Measurements from ENCODE around the gene SYS1. TPM values are rescaled to one million over a fixed set of nuclear protein-coding genes. Genes with fewer than 3 reads are reported as not detected.
A peak's percentile ranks its signal among the peaks of the same experiment; 100 is the strongest.

SYS1 gene
- total RNA-seq, 1 experiment from 2014 or later: 20.5 TPM

DNA sequence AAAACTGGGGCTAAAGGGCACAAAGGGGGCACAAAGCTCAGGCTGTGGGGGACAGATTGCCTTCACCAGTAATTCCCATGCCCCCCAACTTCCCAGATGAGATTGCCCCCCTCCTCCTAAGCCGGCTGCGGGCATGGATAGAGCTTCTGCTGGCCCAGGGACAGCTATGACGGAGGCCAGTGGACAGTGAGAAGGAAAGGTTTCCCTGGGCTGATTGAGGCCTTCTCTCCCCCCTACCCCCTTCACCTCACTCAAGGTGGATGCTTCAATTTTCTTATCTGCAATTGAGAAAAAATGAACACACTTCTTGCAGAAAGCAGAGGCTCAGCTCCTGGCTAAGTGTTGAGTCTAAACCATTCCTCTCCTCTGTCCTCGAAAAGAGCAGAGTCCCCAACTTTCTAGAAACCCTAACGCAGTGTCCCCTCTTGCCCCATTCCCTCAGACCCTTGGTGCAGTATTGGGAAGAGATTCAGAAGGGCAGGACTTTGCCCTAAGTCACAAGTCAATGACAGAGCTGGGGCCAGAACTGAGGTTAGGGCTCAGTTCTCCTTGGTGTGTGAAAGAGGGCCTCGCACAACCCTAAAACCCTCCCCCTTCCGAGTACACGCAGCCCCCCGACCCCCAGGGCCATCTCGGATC lies 15.5 kb upstream of the SYS1 start:
- BruUV-seq (replicated peaks): TSS peak; percentile 55
- peak overlapping the region; percentile 91 for H3K4me2 ChIP-seq (ENCODE audit: low read length)
- ChIA-PET POLR2A (interaction anchor here (1.2 to 4.7 kb wide), 6 partner anchors 8 to 60 kb away, joined by 4 to 55 read pairs (median 16); partner anchors contain the start of gene SYS1), RAD21 (ENCODE audit: low non-redundant PET in 1 of 2, low total read pairs in 2 of 2, uncharacterized antibody in 2 of 2, unreplicated experiment in 2 of 2) (interaction anchor here in 1 of 2 experiments (1.2 kb wide), 1 partner anchor 10 kb away, joined by 3 read pairs; no protein-coding TSS in a partner anchor), CTCF (interaction anchor here (1.8 kb wide), 1 partner anchor 16 kb away, joined by 7 read pairs; the partner anchor contains the start of gene SYS1)
- peaks cover 53 to 62% of the 10 kb centered on the region in 2 experiments for H3K4me1 ChIP-seq (ENCODE audit: control insufficient read depth in 1 of 2, insufficient read depth in 2 of 2, low read length in 2 of 2)
- peaks cover 57% of the 10 kb centered on the region for H3K79me2 ChIP-seq (ENCODE audit: insufficient read depth, low read length)
- H3K9ac ChIP-seq (ENCODE audit: low read length): peak overlapping the region; percentile 80
- no peaks in the 10 kb centered on the region for H3K9me3 ChIP-seq (ENCODE audit: control insufficient read depth in 1 of 2, insufficient read depth in 1 of 2, low read depth in 1 of 2, low read length in 2 of 2)
- ATAC-seq: no peak; the same call in 1 of the 2 replicates
- no peaks in the 10 kb centered on the region for H3K27me3 ChIP-seq (ENCODE audit: insufficient read depth, low read length)
- intact Hi-C loops (cut with micrococcal nuclease): no loop called here
- DNase-seq (ENCODE audit: low read depth, low spot score): no peak
- TF ChIP-seq ZNF274 (IDR thresholded peaks at IDR 0.05; ENCODE audit: low read depth, low read length) (no peak), CEBPB (IDR thresholded peaks at IDR 0.05; ENCODE audit: low read depth) (no peak), YY1 (IDR thresholded peaks at IDR 0.05; ENCODE audit: extremely low read depth, insufficient replicate concordance, low read depth, low read length) (no peak), FOSL1 (IDR thresholded peaks at IDR 0.05; ENCODE audit: low read depth) (no peak), EZH2phosphoT487 (IDR thresholded peaks at IDR 0.05; ENCODE audit: borderline replicate concordance) (no peak), SRF (IDR thresholded peaks at IDR 0.05; ENCODE audit: low read depth) (no peak), TCF7L2 (IDR thresholded peaks at IDR 0.05; ENCODE audit: borderline replicate concordance, extremely low read depth, insufficient read depth, insufficient read length) (no peak), EGR1 (IDR thresholded peaks at IDR 0.05; ENCODE audit: low read depth) (no peak), POLR2A (IDR thresholded peaks at IDR 0.05; ENCODE audit: borderline replicate concordance, extremely low read depth, insufficient read depth, insufficient read length) (no peak), CBX3 (IDR thresholded peaks at IDR 0.05; ENCODE audit: low read depth) (no peak), SP1 (IDR thresholded peaks at IDR 0.05; ENCODE audit: low read depth) (no peak), POLR2AphosphoS5 (IDR thresholded peaks at IDR 0.05; ENCODE audit: low read depth, low read length) (no peak), SIN3A (IDR thresholded peaks at IDR 0.05; ENCODE audit: low read depth) (no peak)
- TF ChIP-seq, protein P1, sequence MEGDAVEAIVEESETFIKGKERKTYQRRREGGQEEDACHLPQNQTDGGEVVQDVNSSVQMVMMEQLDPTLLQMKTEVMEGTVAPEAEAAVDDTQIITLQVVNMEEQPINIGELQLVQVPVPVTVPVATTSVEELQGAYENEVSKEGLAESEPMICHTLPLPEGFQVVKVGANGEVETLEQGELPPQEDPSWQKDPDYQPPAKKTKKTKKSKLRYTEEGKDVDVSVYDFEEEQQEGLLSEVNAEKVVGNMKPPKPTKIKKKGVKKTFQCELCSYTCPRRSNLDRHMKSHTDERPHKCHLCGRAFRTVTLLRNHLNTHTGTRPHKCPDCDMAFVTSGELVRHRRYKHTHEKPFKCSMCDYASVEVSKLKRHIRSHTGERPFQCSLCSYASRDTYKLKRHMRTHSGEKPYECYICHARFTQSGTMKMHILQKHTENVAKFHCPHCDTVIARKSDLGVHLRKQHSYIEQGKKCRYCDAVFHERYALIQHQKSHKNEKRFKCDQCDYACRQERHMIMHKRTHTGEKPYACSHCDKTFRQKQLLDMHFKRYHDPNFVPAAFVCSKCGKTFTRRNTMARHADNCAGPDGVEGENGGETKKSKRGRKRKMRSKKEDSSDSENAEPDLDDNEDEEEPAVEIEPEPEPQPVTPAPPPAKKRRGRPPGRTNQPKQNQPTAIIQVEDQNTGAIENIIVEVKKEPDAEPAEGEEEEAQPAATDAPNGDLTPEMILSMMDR (IDR thresholded peaks at IDR 0.05 in 2 of 3, conservative IDR thresholded peaks at IDR 0.05 in 1 of 3; ENCODE audit: borderline replicate concordance in 1 of 3, insufficient read depth in 1 of 3, low read depth in 2 of 3, low read length in 2 of 3): no peak
- TF ChIP-seq, protein P2, sequence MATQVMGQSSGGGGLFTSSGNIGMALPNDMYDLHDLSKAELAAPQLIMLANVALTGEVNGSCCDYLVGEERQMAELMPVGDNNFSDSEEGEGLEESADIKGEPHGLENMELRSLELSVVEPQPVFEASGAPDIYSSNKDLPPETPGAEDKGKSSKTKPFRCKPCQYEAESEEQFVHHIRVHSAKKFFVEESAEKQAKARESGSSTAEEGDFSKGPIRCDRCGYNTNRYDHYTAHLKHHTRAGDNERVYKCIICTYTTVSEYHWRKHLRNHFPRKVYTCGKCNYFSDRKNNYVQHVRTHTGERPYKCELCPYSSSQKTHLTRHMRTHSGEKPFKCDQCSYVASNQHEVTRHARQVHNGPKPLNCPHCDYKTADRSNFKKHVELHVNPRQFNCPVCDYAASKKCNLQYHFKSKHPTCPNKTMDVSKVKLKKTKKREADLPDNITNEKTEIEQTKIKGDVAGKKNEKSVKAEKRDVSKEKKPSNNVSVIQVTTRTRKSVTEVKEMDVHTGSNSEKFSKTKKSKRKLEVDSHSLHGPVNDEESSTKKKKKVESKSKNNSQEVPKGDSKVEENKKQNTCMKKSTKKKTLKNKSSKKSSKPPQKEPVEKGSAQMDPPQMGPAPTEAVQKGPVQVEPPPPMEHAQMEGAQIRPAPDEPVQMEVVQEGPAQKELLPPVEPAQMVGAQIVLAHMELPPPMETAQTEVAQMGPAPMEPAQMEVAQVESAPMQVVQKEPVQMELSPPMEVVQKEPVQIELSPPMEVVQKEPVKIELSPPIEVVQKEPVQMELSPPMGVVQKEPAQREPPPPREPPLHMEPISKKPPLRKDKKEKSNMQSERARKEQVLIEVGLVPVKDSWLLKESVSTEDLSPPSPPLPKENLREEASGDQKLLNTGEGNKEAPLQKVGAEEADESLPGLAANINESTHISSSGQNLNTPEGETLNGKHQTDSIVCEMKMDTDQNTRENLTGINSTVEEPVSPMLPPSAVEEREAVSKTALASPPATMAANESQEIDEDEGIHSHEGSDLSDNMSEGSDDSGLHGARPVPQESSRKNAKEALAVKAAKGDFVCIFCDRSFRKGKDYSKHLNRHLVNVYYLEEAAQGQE (IDR thresholded peaks at IDR 0.05; ENCODE audit: low read depth): no peak
- TF ChIP-seq, protein P3, sequence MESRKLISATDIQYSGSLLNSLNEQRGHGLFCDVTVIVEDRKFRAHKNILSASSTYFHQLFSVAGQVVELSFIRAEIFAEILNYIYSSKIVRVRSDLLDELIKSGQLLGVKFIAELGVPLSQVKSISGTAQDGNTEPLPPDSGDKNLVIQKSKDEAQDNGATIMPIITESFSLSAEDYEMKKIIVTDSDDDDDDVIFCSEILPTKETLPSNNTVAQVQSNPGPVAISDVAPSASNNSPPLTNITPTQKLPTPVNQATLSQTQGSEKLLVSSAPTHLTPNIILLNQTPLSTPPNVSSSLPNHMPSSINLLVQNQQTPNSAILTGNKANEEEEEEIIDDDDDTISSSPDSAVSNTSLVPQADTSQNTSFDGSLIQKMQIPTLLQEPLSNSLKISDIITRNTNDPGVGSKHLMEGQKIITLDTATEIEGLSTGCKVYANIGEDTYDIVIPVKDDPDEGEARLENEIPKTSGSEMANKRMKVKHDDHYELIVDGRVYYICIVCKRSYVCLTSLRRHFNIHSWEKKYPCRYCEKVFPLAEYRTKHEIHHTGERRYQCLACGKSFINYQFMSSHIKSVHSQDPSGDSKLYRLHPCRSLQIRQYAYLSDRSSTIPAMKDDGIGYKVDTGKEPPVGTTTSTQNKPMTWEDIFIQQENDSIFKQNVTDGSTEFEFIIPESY (IDR thresholded peaks at IDR 0.05; ENCODE audit: extremely low read depth, insufficient replicate concordance, low read length): no peak
- TF ChIP-seq, protein P4, sequence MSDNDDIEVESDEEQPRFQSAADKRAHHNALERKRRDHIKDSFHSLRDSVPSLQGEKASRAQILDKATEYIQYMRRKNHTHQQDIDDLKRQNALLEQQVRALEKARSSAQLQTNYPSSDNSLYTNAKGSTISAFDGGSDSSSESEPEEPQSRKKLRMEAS (IDR thresholded peaks at IDR 0.05): no peak
- H3K4me3 ChIP-seq (replicated peaks in 1 of 2; ENCODE audit: low read depth in 1 of 2, low read length in 2 of 2): peak overlapping the region; percentile 82 to 84
- no peaks in the 10 kb centered on the region for H3K9me2 ChIP-seq (ENCODE audit: insufficient read depth)
- no peaks in the 10 kb centered on the region; a peak in 1 of 4 replicates for H3K36me3 ChIP-seq (ENCODE audit: control insufficient read depth in 1 of 2, insufficient read depth in 2 of 2, low read length in 2 of 2)
- H4K20me1 ChIP-seq (ENCODE audit: insufficient read depth): no peaks in the 10 kb centered on the region
- H3K27ac ChIP-seq (ENCODE audit: low read depth, low read length): peak overlapping the region; percentile 82
- no peak overlapping the region for H2AFZ ChIP-seq (ENCODE audit: low read depth, low read length, poor library complexity, severe bottlenecking)
